HG03460 (cell line): Measurements from ENCODE around the gene PROK2.

Experiments used
- ATAC-seq: cut with Tn5 transposase; IDR thresholded peaks from one replicate; pipeline ENCODE4 v1.9.1; 2021; ENCODE audit not compliant: unreplicated experiment

PROK2 gene, protein sequence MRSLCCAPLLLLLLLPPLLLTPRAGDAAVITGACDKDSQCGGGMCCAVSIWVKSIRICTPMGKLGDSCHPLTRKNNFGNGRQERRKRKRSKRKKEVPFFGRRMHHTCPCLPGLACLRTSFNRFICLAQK

DNA sequence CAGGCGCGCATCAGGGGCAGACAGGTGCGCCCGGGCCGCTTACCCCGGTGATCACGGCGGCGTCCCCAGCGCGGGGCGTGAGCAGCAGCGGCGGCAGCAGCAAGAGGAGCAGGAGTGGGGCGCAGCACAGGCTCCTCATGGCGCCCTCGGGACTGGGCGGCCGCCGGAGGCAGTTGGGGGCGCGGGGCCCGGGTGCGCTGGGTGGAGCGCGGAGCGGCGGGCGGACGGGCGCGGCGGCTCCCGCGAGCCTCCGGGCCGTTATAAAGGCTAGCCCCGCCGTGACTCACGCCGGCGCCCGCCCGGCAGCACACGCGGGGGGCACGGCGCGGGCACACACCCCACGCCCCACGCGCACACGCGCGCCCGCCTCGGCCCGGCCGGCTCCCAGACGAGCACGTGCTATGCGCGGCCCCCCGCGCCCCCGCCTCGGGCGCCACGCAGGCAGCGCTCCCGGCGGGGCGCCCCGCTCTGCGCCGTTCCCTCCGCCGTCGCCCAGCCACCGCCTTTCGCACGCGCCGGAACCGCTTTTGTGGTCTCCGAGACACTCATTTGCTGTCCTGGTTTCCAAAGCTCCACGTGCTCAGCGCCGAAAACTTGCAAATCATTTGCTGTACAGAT is at the start of gene PROK2:
Gene PROK2 (minus strand): TSS at position 235 of the 618 bp plus-strand sequence. CDS start 96 bp downstream, at position 139.
- no peak for ATAC-seq

DNA sequence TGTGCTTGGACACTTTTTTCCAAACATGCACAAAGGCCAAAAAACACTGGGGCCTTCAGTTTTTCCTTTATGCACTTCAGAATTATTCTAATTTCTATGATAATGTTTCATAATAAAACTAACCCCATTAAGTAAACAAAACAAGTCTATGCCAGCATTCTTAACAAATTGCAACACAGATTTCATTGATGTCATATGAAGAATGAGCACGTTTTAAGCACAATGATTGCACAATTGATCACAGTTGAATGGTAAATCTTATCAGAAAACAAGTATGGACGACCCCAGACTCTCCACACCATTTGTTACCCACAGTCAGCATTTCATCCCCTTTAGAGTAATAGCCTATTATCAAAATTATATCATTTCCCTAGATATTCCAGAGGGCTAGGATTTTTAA is 46.7 kb upstream of the PROK2 start:
- no peak for ATAC-seq

DNA sequence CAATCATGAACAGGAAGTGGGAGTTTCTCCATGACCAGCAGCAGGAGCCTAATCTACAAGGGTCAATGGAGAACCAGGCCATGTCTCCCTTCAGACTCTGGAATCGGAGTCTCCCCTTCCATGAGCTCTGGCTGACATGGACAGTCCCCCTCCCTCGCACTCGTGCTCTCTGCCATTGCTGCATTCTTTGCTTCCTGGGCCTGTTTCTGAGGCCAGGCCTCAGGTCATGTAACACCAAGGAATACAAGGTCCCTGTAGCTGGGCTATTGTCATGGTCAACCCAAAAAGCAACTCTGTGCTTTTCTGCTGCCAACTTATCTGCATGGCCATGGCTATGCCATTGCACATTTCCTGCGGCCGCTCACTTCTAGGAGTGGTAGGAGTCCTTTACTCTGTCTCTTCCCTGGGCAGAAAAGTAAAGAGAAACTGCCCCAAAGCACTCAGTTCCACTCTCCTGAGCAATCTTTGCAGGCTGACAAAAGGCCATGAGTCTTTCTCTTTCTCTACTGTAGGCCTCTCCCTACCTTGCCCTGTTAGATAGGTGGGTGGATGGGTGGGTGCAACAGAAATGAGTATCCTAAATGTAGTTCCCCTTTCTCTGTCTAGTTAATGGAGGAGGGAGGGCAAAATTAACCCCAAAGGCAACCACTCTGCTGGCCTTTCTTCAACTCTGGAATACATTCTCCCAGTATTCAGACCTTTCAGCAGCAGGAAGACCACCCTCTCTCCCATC is 40.8 kb upstream of the PROK2 start:
- no peak for ATAC-seq

DNA sequence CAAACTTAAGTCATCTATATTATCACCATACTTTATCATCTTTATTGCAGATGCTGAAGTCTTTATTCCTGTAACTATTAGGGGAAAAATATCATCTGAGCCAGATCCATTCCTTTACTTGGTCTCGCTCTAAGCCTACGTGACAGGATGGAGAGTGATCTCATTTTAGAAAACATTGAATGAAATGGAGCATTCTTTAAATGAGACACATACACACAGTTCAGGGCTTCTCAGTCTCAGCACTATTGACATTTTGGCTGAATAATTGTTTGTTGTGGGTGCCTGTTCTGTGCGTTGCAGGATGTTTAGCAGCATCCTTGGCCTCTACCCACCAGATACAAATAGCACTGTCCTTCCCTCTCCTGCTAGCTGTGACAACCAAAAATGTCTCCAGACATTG is 36.2 kb upstream of the PROK2 start:
- no peak for ATAC-seq

DNA sequence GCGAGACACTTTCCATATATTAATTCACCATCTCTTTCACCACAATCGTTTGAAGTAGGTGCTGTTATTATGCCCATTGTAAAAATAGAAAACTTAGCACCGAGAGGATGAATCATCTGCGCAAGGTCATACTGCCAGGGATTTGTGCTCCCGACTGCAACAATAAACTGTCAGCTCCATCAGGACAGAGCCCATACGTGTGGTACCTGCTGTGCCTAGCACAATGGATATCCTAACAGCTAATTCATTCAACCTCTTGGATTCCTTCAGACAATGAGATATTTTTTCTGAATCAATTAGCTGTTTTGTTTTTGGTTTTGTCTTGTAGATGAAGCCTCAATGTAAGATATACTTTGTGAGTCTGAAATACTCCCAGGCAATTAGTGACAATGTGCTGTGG is 32.3 kb upstream of the PROK2 start:
- no peak for ATAC-seq

DNA sequence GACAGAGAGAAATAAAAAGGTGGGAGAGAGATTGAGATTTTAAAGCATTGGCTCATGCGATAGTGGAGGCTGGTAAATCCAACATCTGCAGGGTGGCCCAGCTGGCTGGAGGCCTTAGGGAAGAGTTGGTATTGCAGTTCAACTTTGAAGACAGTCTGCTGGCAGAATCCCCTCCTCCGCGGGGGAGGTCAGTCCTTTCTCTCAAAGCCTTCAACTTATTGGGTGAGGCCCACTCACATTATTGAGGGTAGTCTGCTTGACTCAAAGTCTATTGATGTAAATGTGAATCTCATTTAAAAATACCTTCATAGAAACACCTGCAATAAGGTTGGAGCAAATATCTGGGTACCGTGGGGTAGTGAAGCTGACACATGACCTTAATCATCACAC is 31.8 kb upstream of the PROK2 start:
- no peak for ATAC-seq

DNA sequence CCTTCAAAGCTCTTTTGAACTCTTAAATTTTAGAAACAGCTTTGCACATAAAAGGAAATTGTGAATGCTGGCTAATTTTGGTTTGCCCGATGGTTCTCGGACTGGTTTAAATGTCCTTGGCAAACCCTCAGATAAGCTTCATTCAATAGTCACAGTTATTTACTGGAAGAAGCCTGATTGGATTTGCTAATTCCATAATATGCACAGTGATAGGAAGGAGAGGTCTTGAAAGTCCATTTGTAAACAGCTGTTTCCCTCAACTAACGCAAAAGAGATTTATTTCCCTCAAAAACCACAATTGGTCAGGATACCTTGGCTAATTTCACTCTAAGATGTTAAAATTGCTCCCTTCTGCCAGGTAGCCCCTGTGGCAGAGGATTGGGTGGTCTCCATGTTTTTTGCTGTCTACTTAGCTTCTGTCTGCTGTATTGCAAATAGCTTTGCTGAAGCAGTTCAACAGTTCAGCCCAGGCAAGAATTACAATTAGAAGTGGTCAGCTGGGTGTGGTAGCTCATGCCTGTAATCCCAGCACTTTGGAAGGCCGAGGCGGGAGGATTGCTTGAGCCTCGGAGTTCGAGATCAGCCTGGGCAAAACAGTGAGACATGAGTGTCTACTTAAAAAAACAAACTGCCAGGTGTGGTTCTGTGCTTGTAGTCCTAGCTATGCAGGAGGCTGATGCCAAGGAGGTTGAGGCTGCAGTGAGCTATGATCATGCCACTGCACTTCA is 30.6 kb upstream of the PROK2 start:
- ATAC-seq: no peak

DNA sequence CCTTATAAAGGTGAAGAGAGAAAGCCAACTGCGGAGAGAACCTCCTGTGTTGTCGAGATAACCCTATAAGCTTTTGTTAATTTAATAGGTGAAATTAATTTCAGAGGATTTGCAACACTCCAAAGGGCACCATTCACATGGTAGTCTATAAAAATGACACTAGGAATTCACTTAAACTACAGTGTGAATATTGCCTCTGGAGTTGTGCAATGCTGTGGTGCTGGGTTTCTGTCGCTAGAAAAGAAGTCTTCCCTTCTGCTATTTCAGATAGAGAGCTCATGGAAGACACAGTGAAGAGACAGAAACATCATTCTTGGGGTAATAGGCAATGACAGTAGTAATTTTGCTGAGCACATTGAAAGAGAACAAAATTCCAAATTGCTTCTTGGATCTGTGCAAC is 28.8 kb upstream of the PROK2 start:
- ATAC-seq: no peak

DNA sequence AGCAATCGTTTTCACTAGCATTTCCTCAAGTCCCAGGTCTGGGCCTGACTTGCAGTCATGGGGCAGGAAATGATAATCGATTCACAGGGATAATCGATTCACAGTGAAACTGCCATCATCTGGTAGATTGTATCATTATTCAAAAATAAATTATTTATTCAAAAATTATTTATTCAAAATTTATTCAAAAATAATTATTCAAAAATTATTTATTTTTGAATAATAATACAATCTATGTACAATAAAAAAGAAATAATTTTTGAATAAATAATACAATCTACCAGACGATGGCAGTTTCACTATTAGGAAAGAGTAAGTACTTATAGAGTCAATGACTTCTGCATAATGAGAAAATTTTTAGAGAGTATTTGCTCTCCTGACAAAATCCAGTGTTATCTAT is 28.1 kb upstream of the PROK2 start:
- ATAC-seq: no peak

DNA sequence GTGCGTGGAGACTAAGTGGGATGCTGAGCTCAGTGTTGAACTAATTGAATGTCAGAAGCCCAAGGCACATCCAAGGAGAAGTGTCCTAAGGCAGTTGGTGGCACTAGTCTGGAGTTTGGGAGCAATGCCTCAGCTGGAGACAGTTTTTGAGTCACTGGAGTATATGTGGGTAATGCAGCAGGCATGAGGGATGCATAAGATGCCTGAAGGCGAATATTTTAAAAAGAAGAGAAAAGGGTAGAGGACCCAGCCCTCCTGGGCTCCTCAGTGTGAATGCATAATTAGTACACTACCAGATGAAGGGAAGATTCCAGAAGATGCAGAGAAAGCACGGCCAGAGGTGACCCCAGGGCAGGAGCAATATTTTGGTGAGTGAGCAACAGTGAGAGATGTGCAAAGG is 25.1 kb upstream of the PROK2 start:
- ATAC-seq: no peak

DNA sequence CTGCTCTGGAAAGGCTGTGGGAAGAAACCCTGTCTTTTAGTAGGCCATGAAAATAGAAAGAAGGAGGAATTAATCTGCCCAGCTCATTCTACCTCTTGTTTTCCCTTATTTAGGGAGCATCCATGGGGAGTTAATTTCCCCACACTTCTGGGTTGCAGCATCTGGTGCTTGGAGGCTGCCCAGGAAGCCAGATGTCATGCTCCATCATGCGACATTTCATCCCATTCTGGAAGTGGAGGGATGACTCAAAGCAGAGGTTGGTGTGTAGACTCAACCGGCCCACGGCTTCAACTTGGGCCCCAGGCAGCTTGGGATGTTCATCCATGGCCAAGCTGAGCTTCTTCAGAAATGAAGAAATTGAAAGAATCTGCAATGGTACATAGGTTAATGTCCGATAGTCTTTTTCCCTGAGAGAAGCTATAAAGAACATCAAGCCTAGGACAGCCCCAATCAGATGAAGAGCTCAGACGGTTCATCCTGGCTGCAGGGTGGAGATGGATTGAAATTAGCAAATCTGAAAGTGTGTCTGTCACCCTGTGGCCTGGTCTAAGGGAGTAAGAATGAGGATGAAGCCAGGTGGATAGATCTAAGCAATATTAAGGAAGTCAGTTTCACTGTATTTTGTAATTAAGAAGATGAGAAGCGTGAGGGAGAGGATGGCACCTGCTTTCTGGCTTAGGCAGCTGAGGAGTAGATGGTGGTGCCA is 24.5 kb upstream of the PROK2 start:
- ATAC-seq: no peak

DNA sequence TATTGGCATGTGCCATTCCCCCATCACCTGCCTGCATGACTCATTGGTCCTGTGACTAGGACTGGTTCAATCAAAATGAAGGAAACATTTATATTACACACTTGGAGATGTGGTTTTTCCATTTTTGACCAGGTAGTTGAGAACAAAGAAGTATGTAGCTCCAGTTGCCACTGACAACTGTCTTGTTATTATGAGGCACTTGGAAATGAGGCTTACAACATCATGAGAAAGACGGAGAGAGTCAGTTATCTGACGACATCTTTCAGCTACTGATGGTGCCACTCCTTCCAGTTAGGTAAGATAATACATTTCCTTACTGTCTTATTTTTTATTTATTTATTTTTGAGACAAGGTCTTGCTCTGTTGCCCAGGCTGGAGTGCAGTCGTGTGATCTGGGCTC is 21.8 kb upstream of the PROK2 start:
- ATAC-seq: no peak

DNA sequence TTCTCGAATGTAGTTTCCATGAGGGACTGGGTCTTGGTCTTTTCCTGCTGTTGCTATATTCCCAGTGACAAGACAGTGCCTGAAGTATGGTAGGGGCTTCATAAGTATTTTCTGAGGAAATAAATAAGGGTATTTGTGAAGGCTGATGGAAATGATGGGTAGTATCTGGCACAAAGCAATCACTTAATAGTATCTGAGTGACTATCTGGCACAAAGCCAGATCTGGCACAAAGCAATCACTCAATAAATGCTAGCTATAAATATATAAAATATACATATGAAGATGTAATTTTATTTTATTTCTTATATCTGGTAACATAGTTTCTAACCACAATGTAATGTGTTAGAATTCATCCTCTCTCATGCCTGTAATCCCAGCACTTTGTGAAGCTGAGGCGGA is 20.7 kb upstream of the PROK2 start:
- no peak for ATAC-seq

DNA sequence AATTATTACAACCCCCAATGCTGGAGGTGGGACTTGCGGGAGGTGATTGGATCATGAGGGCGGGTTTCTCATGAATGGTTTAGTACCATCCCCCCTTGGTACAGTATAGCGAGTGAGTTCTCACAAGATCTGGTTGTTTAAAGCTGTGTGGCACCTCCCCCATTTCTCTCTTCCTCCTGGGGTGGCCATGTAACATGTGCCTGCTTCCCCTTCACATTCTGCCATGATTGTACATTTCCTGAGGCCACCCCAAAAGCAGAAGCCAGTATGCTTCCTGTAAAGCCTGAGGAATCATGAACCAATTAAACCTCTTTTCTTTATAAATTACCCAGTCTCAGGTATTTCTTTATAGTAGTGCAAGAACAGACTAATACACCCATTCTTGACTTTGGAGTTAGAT is 20.3 kb upstream of the PROK2 start:
- ATAC-seq: no peak

DNA sequence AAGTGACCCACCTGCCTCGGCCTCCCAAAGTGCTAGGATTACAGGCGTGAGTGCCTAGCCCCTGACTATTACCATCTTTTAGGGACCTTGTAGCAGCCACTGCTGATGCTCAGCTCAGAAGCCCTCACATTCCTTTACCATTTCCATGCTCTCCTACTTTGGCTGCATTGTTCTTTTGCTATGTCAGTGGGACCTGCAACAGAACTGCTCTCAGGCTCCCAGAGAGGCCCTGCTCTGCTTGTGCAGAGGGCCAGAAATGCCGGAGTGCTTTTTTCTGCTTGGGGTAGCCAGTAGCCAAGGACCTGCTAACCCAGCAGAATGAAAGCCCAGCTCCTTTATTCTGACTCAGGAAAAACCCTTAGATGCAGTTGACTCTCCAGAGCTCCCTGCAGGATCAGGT is 18.3 kb upstream of the PROK2 start:
- ATAC-seq: no peak

DNA sequence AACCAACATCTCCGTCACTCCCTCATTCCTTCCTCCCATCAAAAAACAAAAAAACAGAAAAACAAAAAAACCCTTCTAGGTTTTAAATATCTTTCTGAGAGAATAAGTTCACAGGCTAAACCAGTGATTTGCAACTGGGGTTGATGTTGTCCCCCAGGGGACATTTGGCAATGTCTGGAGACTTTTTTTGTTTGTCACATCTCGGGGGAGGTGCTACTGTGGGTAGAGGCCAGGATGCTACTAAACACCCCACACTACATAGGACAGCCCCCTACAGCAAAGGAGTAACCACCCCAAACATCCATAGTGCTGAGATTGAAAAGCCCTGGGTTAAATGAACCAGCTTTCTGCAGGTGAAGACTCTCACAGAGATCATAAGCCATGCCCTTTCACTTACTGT is 17.0 kb upstream of the PROK2 start:
- ATAC-seq: no peak

DNA sequence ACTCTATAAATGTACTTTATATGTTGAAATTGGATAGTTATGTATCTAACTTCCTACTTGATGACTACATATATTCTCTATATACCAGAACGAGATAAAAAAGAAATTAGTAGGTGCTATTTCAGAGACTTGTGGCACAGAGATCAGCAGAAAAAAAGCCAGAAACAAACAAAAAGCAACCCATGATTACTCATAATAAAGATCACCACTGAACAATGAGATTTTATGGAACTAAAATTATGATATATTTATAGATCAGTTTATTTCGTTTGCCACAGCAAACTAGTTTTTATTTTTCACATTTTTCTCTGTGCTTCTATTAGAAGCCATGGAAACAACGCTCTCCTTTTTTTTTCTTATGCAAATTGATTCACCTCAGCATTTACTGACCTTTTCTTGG is 15.1 kb upstream of the PROK2 start:
- no peak for ATAC-seq

DNA sequence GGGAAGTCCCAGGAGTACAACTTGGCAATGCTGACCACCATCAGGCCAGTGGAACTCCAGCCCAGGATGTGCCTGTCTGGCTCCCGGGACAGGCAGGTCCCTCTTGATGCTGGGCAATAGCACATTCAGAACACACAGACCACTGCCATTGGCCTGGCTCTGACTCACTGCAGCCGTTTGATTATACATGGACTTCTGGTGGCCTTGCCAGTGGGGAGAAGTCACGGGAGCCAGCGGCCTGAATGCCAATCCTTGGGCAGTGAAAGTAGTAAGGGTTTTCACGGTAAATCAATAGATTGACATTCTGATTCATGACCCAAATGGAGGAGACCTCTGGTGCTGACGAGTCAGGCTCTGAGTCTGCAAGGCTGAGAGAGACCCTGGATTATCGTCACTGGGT is 12.5 kb upstream of the PROK2 start:
- no peak for ATAC-seq

DNA sequence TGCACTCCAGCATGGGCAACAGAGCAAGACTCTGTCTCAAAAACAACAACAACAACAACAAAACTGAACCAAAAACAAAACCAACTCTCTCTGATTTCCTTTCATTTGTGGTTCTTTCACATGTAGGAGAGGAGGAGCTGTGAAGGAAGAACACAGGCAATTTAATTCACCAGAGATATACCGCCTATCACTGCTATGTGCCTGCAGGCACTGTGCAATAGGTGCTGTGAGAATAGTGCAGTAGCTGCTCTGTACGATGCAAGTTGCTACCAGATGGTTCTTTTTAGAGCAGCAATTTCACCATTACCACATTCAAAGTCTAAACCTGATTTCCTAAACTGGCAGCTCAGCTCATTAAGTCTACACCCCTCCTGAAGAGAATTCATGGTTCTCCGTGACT is 11.3 kb upstream of the PROK2 start:
- ATAC-seq: no peak

DNA sequence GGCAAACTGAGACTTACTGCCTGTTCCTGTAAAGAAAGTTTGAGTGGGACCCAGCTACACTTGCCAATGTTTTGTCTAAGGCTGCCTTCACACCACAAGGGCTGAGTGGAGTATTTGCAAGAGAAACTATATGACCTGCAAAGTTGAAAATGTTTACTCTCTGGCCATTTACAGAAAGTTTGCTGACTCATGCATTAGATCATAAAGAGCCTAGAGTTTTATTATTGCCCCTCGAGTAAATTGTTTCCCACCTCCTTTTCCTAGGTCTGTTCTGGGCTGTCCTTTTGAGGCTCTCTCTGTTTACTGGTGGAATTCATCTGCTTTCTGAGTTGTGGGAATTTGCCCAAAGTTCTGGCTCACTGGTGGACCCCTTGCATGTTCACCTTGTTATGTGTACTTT is 6.7 kb upstream of the PROK2 start:
- ATAC-seq: no peak

DNA sequence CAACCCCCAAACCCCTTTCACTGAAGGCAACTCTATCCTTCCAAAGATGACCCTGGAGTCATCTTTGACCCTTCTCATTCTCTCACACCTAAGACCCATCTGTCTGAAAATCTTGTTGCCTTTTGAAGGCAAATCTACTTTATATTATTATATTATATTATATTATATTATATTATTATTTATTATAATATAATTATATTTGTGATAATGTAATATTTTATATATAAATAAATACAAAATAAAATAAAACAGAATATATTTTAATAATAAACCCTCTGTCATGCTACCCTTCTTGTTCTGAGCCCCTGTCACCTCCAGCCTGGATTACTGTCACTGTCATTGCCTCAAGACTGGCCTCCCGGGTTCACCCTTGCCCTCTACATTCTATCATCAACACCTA is 5.0 kb upstream of the PROK2 start:
- ATAC-seq: no peak
